PFSK-1 (cell line): ENCODE data around the gene MRPS33.

Experiments used
- FOXP2 ChIP-seq: optimal IDR thresholded peaks from 2 replicates; pipeline ENCODE3; 2011; ENCODE audit warnings: borderline replicate concordance, control low read depth, inconsistent platforms; ENCODE audit not compliant: insufficient read depth; ENCODE audit errors: extremely low read length, extremely low read depth
- POLR2AphosphoS5 ChIP-seq: IDR thresholded peaks from 2 replicates; pipeline ENCODE4 v1.6.1; 2012; ENCODE audit warnings: low read depth, mild to moderate bottlenecking, control low read depth, low read length, moderate library complexity
- REST ChIP-seq, 2 experiments: IDR thresholded peaks; 2 replicates each; pipeline versions ENCODE4 v1.6.1 to v1.8.0; 2011 to 2012; ENCODE audit warnings: low read depth in 2 of 2, low read length in 2 of 2, control low read depth in 1 of 2, inconsistent platforms in 1 of 2, mild to moderate bottlenecking in 1 of 2, moderate library complexity in 1 of 2; ENCODE audit not compliant: insufficient read depth in 1 of 2
- SIN3A ChIP-seq: IDR thresholded peaks from 2 replicates; pipeline ENCODE4 v1.6.1; 2012; ENCODE audit warnings: mild to moderate bottlenecking, low read length, moderate library complexity, borderline replicate concordance; ENCODE audit not compliant: insufficient read depth
- TAF1 ChIP-seq: IDR thresholded peaks from 2 replicates; pipeline ENCODE4 v1.6.1; 2012; ENCODE audit warnings: low read length, control low read depth, borderline replicate concordance; ENCODE audit not compliant: insufficient read depth

The MRPS33 gene

GRCh38 chr7:141013345-141013715, 1.4 kb downstream of the MRPS33 start:
- TF ChIP-seq REST (IDR thresholded peaks at IDR 0.05; ENCODE audit: insufficient read depth in 1 of 2, low read depth in 2 of 2, low read length in 2 of 2) (no peak), TAF1 (no peak), FOXP2 (no peak), POLR2AphosphoS5 (no peak)

GRCh38 chr7:141012696-141013344, 1.9 kb downstream of the MRPS33 start:
- no peak for TF ChIP-seq POLR2AphosphoS5
- TF ChIP-seq TAF1: no peak
- no peak for TF ChIP-seq REST (IDR thresholded peaks at IDR 0.05; ENCODE audit: insufficient read depth in 1 of 2, low read depth in 2 of 2, low read length in 2 of 2)
- TF ChIP-seq FOXP2: no peak
- TF ChIP-seq SIN3A: no peak

GRCh38 chr7:141012044-141012685, 2.6 kb downstream of the MRPS33 start:
- TF ChIP-seq REST (IDR thresholded peaks at IDR 0.05; ENCODE audit: insufficient read depth in 1 of 2, low read depth in 2 of 2, low read length in 2 of 2) (no peak), TAF1 (no peak), SIN3A (no peak), FOXP2 (no peak), POLR2AphosphoS5 (no peak)

- no peak for TF ChIP-seq TAF1
These were observed 3.3 kb downstream of the MRPS33 start for GRCh38 chr7:141011443-141011842.

- TF ChIP-seq SIN3A: no peak
- no peak for TF ChIP-seq POLR2AphosphoS5
- TF ChIP-seq FOXP2: no peak
- TF ChIP-seq TAF1: no peak
- no peak for TF ChIP-seq REST (IDR thresholded peaks at IDR 0.05; ENCODE audit: insufficient read depth in 1 of 2, low read depth in 2 of 2, low read length in 2 of 2)
These were observed 11.3 kb downstream of the MRPS33 start for GRCh38 chr7:141003172-141004065.
